GM19463 (cell line): ENCODE measurements around the gene TMOD1.
"Not testable (repeated sequence)": the region's sequence is repeated elsewhere in the genome, so short reads cannot be mapped to it uniquely, and the experiment has no call there.

Experiments
- ATAC-seq: cut with Tn5 transposase; IDR thresholded peaks from one replicate; pipeline ENCODE4 v1.9.1; 2021; ENCODE audit warnings: mild to moderate bottlenecking, moderate library complexity; ENCODE audit not compliant: unreplicated experiment

Gene TMOD1

DNA sequence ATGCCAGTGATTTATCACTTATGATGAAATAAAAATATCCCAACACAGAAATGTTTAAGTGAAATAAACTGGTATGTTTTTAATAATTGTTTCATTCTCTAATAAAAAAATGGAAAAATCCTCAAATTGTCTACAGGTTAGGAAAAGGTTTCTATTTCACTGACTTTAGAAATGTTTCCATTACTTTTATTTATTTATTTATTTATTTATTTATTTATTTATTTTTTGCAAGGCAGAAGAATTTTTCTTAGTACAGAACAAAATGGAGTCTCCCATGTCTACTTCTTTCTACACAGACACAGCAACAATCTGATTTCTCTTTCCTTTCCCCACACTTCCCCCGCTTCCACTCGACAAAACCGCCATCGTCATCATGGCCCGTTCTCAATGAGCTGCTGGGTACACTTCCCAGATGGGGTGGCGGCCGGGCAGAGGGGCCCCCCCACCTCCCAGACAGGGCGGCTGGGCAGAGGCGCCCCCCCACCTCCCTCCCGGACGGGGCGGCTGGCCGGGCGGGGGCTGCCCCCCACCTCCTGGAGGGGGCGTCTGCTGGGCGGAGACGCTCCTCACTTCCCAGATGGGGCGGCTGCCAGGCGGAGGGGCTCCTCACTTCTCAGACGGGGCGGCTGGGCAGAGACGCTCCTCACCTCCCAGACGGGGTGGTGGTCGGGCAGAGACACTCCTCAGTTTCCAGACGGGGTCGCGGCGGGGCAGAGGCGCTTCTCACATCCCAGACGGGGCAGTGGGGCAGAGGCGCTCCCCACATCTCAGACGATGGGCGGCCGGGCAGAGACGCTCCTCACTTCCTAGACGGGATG is 3.7 kb upstream of the TMOD1 start:
- ATAC-seq: not testable (repeated sequence)

GRCh38 chr9:97498846-97499245 is 2.6 kb upstream of the TMOD1 start:
- ATAC-seq: not testable (repeated sequence)

- no peak for ATAC-seq
Measured at GRCh38 chr9:97500263-97500662, 1.2 kb upstream of the TMOD1 start.

- ATAC-seq: no peak
Measured at GRCh38 chr9:97500765-97501176, 695 bp upstream of the TMOD1 start.

DNA sequence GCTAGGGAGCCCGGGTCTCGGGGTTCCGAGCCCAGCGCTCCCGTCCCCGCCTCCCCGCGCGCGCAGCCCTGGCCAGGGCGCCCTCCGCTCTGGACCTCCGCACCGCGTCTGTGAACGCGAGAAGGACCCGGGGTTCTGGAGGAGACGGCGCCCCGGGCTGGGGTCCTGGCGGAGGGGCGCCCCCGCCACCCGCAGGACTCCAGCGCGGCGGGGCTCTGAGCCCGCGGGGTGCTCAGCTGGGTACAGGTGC is 431 bp downstream of the TMOD1 start:
- peak; percentile 30 for ATAC-seq

- no peak for ATAC-seq
Measured at GRCh38 chr9:97502222-97502983, 937 bp downstream of the TMOD1 start.

GRCh38 chr9:97502984-97503861 is 1.8 kb downstream of the TMOD1 start:
- no peak for ATAC-seq

- ATAC-seq: no peak
Measured at GRCh38 chr9:97503862-97504210, 2.4 kb downstream of the TMOD1 start.

GRCh38 chr9:97504381-97505216 is 3.1 kb downstream of the TMOD1 start:
- ATAC-seq: no peak

GRCh38 chr9:97505845-97506244 is 4.4 kb downstream of the TMOD1 start:
- ATAC-seq: no peak

GRCh38 chr9:97506306-97506705 is 4.8 kb downstream of the TMOD1 start:
- no peak for ATAC-seq

- no peak for ATAC-seq
Measured at GRCh38 chr9:97506787-97507186, 5.3 kb downstream of the TMOD1 start.

DNA sequence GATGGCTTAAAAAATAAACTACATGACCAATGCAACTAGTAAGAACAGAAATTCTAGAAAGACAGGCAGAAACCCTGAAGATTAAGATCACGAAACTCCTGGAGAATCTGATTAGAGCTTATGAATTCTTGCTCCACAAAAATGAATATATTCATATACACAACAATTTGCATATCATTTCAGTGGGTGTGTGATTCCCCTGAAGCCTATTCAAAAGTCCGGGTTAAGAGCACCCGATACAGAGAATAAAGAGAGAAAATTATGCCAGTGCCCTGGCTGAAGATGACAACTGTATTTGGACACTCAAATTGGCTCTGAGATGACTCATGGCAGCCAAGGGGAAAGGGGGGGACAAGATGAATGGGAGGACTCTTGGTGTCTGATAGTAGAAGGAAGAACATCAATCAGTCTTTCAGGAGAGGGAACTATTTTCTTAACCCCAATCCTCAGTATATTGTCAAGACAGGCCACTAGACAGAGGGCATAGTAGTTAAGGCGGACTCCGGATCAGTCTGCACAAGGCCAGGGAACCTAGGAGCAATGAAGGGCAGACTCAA is 6.0 kb downstream of the TMOD1 start:
- ATAC-seq: no peak

- ATAC-seq: no peak
Measured at GRCh38 chr9:97508852-97509251, 7.4 kb downstream of the TMOD1 start.

- ATAC-seq: peak; percentile 79
Measured at GRCh38 chr9:97510797-97511654, 9.6 kb downstream of the TMOD1 start.

- peak; percentile 12 for ATAC-seq
Measured at GRCh38 chr9:97511655-97512427, 10.4 kb downstream of the TMOD1 start.

DNA sequence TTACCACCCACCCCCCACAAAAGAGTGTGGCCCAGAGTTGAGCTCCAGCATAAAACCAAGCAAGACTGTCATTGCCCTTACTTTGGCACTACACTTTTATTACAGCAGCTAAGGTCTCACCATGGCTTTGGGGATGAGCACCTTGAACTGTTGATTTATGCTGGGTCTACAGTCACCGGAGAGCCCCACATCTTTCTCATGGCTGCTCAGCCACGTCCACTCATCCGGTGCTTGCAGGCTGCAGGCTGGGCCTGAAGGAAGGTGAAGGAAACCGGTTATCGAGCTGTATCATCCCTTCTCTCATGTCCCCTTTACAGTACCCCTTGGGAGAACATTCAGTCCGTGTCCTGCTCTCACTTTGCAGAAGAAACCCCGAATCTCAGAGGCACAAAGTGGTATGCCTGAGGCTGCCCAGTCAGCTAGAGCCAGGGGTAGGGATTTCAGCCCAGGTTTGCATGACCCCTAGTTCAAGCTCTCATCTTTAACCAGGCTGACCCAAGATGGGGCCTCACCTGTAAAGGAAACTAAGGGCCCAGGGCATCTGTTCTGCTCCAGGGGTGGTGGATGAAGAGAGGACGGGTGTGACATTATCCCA is 11.6 kb downstream of the TMOD1 start:
- ATAC-seq: no peak

- ATAC-seq: no peak
Measured at GRCh38 chr9:97514531-97514930, 13.1 kb downstream of the TMOD1 start.
